ENCODE data around the gene CANT1.

GRCh38 chr17:79018370-79018695 lies 8.8 kb upstream of the CANT1 start:
- no peak for TF ChIP-seq EZH2 (IDR thresholded peaks at IDR 0.05)
- no peak for TF ChIP-seq POLR2AphosphoS5 (IDR thresholded peaks at IDR 0.05; ENCODE audit: borderline replicate concordance, low read depth, low read length)
